Muscle layer of colon (tissue), 2 donors: ENCODE results near the gene HSPB3.

Source experiments
- H3K27ac ChIP-seq: one replicate; pipeline ENCODE4 v1.7.0; 2013; ENCODE audit warnings: low read depth, mild to moderate bottlenecking, low read length, moderate library complexity
- H3K27me3 ChIP-seq, 2 donors: one replicate each; pipeline ENCODE4 v1.7.0; 2013; ENCODE audit warnings: low read length in 2 of 2, mild to moderate bottlenecking in 2 of 2; ENCODE audit not compliant: insufficient read depth in 2 of 2, control insufficient read depth in 1 of 2
- H3K36me3 ChIP-seq: one replicate; pipeline ENCODE4 v1.7.0; 2013; ENCODE audit warnings: mild to moderate bottlenecking, low read length; ENCODE audit not compliant: insufficient read depth
- H3K4me1 ChIP-seq: one replicate; pipeline ENCODE4 v1.7.0; 2013; ENCODE audit warnings: mild to moderate bottlenecking, low read length; ENCODE audit not compliant: insufficient read depth
- H3K4me3 ChIP-seq, 2 donors: one replicate each; pipeline ENCODE4 v1.7.0; 2013; ENCODE audit warnings: low read length in 2 of 2, low read depth in 1 of 2, mild to moderate bottlenecking in 1 of 2, moderate library complexity in 1 of 2
- H3K9ac ChIP-seq: one replicate; pipeline ENCODE4 v1.7.0; 2013; ENCODE audit warnings: low read length
- H3K9me3 ChIP-seq: one replicate; pipeline ENCODE4 v1.7.0; 2013; ENCODE audit warnings: mild to moderate bottlenecking, low read length
- donor health status: abdominal sarcoma.
- donor health status: Adenocarcinoma of cecum.

Gene HSPB3

GRCh38 chr5:54438620-54439389 is 16.7 kb upstream of the HSPB3 start:
- Histone ChIP-seq H3K9ac (no peak overlapping the region), H3K27ac (no peak overlapping the region), H3K4me1 (no peaks in the 10 kb centered on the region), H3K4me3 (no peak overlapping the region), H3K27me3 (no peaks in the 10 kb centered on the region), H3K9me3 (no peaks in the 10 kb centered on the region), H3K36me3 (no peaks in the 10 kb centered on the region)

DNA sequence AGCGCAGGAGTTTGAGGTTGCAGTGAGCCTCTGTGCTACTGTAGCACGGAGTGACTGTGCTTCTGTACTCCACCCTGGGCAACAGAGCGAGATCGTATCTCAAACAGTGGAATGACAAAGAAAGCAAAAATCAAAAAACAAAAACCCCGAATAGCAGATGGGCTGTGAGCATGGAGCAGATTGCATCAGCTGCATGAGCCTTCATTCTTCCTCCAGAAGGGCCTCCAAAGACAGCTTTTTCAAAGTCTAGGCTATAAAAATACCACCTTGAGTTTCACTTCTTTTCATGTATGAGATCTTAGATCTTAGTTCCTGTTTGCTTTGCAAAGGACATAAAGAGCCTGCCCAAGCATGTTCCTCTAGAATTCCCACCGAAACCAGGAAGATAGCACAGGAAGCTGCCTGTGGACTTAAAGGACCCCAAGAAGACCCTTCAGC is 15.0 kb upstream of the HSPB3 start:
- Histone ChIP-seq H3K27me3 (no peaks in the 10 kb centered on the region), H3K4me1 (no peaks in the 10 kb centered on the region), H3K27ac (no peak overlapping the region), H3K36me3 (no peaks in the 10 kb centered on the region), H3K4me3 (no peak overlapping the region), H3K9me3 (no peaks in the 10 kb centered on the region), H3K9ac (no peak overlapping the region)

GRCh38 chr5:54442271-54442670 is 13.2 kb upstream of the HSPB3 start:
- H3K27ac ChIP-seq = no peak overlapping the region
- peaks cover 9% of the 10 kb centered on the region for H3K4me1 ChIP-seq
- no peak overlapping the region for H3K4me3 ChIP-seq
- no peaks in the 10 kb centered on the region for H3K36me3 ChIP-seq
- no peaks in the 10 kb centered on the region for H3K9me3 ChIP-seq
- no peak overlapping the region for H3K9ac ChIP-seq
- no peaks in the 10 kb centered on the region for H3K27me3 ChIP-seq

- peaks cover 9% of the 10 kb centered on the region for H3K4me1 ChIP-seq
- H3K27me3 ChIP-seq = no peaks in the 10 kb centered on the region
- no peaks in the 10 kb centered on the region for H3K36me3 ChIP-seq
- H3K4me3 ChIP-seq = no peak overlapping the region
- H3K9me3 ChIP-seq = no peaks in the 10 kb centered on the region
- H3K27ac ChIP-seq = no peak overlapping the region
- H3K9ac ChIP-seq = no peak overlapping the region
These were observed 12.2 kb upstream of the HSPB3 start for GRCh38 chr5:54443270-54443669.

DNA sequence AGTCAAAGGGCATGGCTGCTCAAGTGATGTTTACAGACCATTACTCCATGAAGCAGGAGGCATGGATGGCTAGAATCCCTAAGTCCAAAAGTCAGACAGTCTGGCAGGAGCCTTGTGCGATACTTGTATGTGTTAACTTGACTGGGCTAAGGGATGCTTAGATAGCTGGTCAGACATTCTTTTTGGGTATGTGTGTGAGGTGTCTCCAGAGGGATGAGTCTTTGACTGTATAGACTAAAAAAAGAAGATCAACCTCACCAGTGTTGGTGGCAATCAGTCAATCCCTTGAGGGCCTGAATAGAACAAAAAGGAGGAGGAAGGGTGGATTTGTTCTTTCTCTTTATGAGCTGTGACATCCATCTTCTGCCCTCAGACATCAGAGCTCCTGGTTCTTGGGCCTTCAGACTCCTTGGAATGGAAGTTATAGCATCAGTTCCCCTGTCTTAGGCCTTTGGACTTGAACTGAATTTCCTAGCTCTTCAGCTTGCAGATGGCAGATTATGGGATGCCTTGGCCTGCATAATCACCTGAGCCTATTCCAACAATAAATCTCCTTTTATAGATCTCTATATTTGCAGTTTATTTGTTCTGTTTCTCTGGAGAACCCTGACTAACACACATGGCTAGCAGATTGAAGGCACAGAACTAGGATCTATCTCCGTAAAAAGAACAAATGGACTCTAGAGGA is 9.7 kb upstream of the HSPB3 start:
- no peaks in the 10 kb centered on the region for H3K36me3 ChIP-seq
- no peaks in the 10 kb centered on the region for H3K27me3 ChIP-seq
- no peak overlapping the region for H3K9ac ChIP-seq
- no peaks in the 10 kb centered on the region for H3K9me3 ChIP-seq
- no peak overlapping the region for H3K27ac ChIP-seq
- peaks cover 9% of the 10 kb centered on the region for H3K4me1 ChIP-seq
- H3K4me3 ChIP-seq = no peak overlapping the region

- Histone ChIP-seq H3K27me3 (no peaks in the 10 kb centered on the region), H3K36me3 (no peaks in the 10 kb centered on the region), H3K4me1 (peaks cover 9% of the 10 kb centered on the region), H3K27ac (no peak overlapping the region), H3K4me3 (no peak overlapping the region), H3K9me3 (no peaks in the 10 kb centered on the region), H3K9ac (no peak overlapping the region)
These were observed 9.1 kb upstream of the HSPB3 start for GRCh38 chr5:54446379-54446732.

DNA sequence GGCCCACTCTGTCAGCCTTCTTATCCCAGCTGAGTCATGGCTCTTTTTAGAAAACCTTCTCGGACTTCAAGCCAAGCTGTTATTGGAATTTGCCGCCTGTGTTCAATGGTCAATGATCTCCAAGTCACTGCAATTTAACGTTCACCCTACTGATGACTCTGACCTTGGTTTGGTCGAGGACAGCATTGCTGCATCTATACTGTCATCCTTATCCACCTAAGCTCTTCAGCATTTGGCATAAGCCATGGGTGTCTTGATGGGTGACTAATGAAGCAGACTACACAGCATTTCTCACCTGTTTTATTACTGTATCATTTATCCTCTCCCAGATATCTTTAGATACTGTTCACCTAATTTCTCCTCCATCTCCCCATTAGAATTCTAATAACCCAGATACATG is 5.6 kb upstream of the HSPB3 start:
- H3K27ac ChIP-seq = no peak overlapping the region
- H3K4me3 ChIP-seq = no peak overlapping the region
- H3K9me3 ChIP-seq = no peaks in the 10 kb centered on the region
- H3K9ac ChIP-seq = no peak overlapping the region
- H3K36me3 ChIP-seq = no peaks in the 10 kb centered on the region
- no peaks in the 10 kb centered on the region for H3K27me3 ChIP-seq
- peaks cover 9% of the 10 kb centered on the region for H3K4me1 ChIP-seq

- no peak overlapping the region for H3K9ac ChIP-seq
- peaks cover 9% of the 10 kb centered on the region for H3K4me1 ChIP-seq
- no peaks in the 10 kb centered on the region for H3K36me3 ChIP-seq
- H3K9me3 ChIP-seq = no peaks in the 10 kb centered on the region
- H3K4me3 ChIP-seq = no peak overlapping the region
- no peak overlapping the region for H3K27ac ChIP-seq
- H3K27me3 ChIP-seq = no peaks in the 10 kb centered on the region
These were observed 5.0 kb upstream of the HSPB3 start for GRCh38 chr5:54450542-54450941.

DNA sequence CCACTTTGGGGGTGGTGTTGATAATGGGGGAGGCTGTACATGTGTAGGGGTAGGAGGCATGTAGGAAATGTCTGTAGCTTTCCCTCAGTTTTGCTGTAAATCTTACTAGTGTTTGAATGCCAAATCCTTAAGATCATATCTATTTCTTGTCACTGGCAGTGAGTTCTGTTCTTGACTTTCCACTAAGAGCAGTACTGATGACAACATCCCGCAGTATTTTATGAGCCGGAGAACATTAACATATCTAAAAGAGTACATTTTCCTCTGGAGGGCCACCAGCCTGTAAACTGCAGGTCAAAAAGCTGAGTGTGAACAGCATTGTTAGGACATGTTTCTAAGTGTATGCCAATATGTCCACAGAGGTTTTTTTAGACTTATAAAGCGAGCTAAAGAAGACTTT is 2.5 kb upstream of the HSPB3 start:
- no peak overlapping the region for H3K9ac ChIP-seq
- peaks cover 12% of the 10 kb centered on the region for H3K4me1 ChIP-seq
- H3K9me3 ChIP-seq = no peaks in the 10 kb centered on the region
- no peaks in the 10 kb centered on the region for H3K27me3 ChIP-seq
- no peak overlapping the region for H3K27ac ChIP-seq
- no peak overlapping the region for H3K4me3 ChIP-seq
- no peaks in the 10 kb centered on the region for H3K36me3 ChIP-seq

GRCh38 chr5:54454602-54455001 is 897 bp upstream of the HSPB3 start:
- Histone ChIP-seq H3K27ac (no peak overlapping the region), H3K4me1 (peaks cover 12% of the 10 kb centered on the region), H3K27me3 (no peaks in the 10 kb centered on the region), H3K4me3 (no peak overlapping the region), H3K9ac (no peak overlapping the region), H3K36me3 (no peaks in the 10 kb centered on the region), H3K9me3 (no peaks in the 10 kb centered on the region)

GRCh38 chr5:54457094-54457862 is 1.8 kb downstream of the HSPB3 start:
- Histone ChIP-seq H3K4me1 (peaks cover 12% of the 10 kb centered on the region), H3K27me3 (no peaks in the 10 kb centered on the region), H3K27ac (no peak overlapping the region), H3K9ac (no peak overlapping the region), H3K36me3 (no peaks in the 10 kb centered on the region), H3K4me3 (peak overlapping the region in 1 of 2 donors; percentile 7), H3K9me3 (no peaks in the 10 kb centered on the region)
